Right lobe of liver (tissue), 4 donors: ENCODE results near the gene AHR.

ENCODE experiments used
- CTCF ChIP-seq, 4 donors: fragments of 200-600 bp in 3 of 4; fragments of 450-650 bp in 1 of 4; IDR thresholded peaks; one replicate each; pipeline versions ENCODE4 v1.5.1 to v1.8.0; 2016 to 2022; ENCODE audit warnings: antibody characterized with exemption in 4 of 4, mild to moderate bottlenecking in 2 of 4
- POLR2A ChIP-seq: fragments of 450-650 bp; IDR thresholded peaks from one replicate; pipeline ENCODE4 v1.6.1; 2017; ENCODE audit warnings: antibody characterized with exemption, mild to moderate bottlenecking
- donor health status: DM: no; HTN: no; CAD: no.
- donor health status: DM: no; HTN: no; CAD: no.
- donor health status: DM: no; HTN: yes; CAD: no.

- TF ChIP-seq POLR2A: no peak
- TF ChIP-seq CTCF (IDR thresholded peaks at IDR 0.05): no peak
These were observed 26.9 kb downstream of the AHR start for GRCh38 chr7:17325364-17325763.
